ENCODE results near the gene CASQ2. TPM values are rescaled to one million over a fixed set of nuclear protein-coding genes. Genes with fewer than 3 reads are reported as not detected.

The CASQ2 gene
- total RNA-seq, 3 donors from 2014 or later, result 0.49 to 30.4 (median 2.1) TPM

- H3K4me3 ChIP-seq, result no peak overlapping the region
- intact Hi-C loops (cut with DNase I, micrococcal nuclease), result no loop called here
- no peaks in the 10 kb centered on the region for H3K9me3 ChIP-seq
- H3K4me1 ChIP-seq (ENCODE audit: low read depth), result no peaks in the 10 kb centered on the region
- no peak for DNase-seq
- no peak for ATAC-seq
- TF ChIP-seq CTCF (IDR thresholded peaks at IDR 0.05), result no peak
- no peaks in the 10 kb centered on the region for H3K36me3 ChIP-seq (ENCODE audit: low read depth)
Measured at GRCh38 chr1:115656461-115657077, 111.9 kb downstream of the CASQ2 start.

- ATAC-seq (no peak), DNase-seq (no peak)
- Histone ChIP-seq H3K4me3 (no peak overlapping the region), H3K4me1 (ENCODE audit: low read depth) (no peaks in the 10 kb centered on the region), H3K36me3 (ENCODE audit: low read depth) (no peaks in the 10 kb centered on the region), H3K9me3 (no peaks in the 10 kb centered on the region)
- intact Hi-C loops (cut with DNase I, micrococcal nuclease), result no loop called here
- no peak for TF ChIP-seq CTCF (IDR thresholded peaks at IDR 0.05)
Measured at GRCh38 chr1:115655916-115656315, 112.6 kb downstream of the CASQ2 start.

GRCh38 chr1:115655306-115655663, 113.2 kb downstream of the CASQ2 start:
- H3K9me3 ChIP-seq, result no peaks in the 10 kb centered on the region
- intact Hi-C loops (cut with DNase I, micrococcal nuclease), result no loop called here
- H3K36me3 ChIP-seq (ENCODE audit: low read depth), result no peaks in the 10 kb centered on the region
- no peak for DNase-seq
- TF ChIP-seq CTCF (IDR thresholded peaks at IDR 0.05), result no peak
- no peak overlapping the region for H3K4me3 ChIP-seq
- ATAC-seq, result no peak
- H3K4me1 ChIP-seq (ENCODE audit: low read depth), result peaks cover 6% of the 10 kb centered on the region

GRCh38 chr1:115654663-115655305, 113.7 kb downstream of the CASQ2 start:
- DNase-seq (no peak), ATAC-seq (no peak)
- Histone ChIP-seq H3K4me1 (ENCODE audit: low read depth) (peaks cover 11% of the 10 kb centered on the region), H3K4me3 (no peak overlapping the region), H3K36me3 (ENCODE audit: low read depth) (no peaks in the 10 kb centered on the region), H3K9me3 (no peaks in the 10 kb centered on the region)
- intact Hi-C loops (cut with DNase I, micrococcal nuclease), result no loop called here
- no peak for TF ChIP-seq CTCF (IDR thresholded peaks at IDR 0.05)

GRCh38 chr1:115654125-115654524, 114.4 kb downstream of the CASQ2 start:
- TF ChIP-seq CTCF (IDR thresholded peaks at IDR 0.05), result no peak
- H3K4me1 ChIP-seq (ENCODE audit: low read depth), result peaks cover 18% of the 10 kb centered on the region
- DNase-seq, result no peak
- no peaks in the 10 kb centered on the region for H3K36me3 ChIP-seq (ENCODE audit: low read depth)
- intact Hi-C loops (cut with DNase I, micrococcal nuclease), result no loop called here
- H3K9me3 ChIP-seq, result no peaks in the 10 kb centered on the region
- ATAC-seq, result no peak
- no peak overlapping the region for H3K4me3 ChIP-seq

All from mucosa of descending colon (tissue), 3 donors.